Fibroblast of lung (primary cell): ENCODE results near the gene SLC5A1. TPM values are rescaled to one million over a fixed set of nuclear protein-coding genes. Genes with fewer than 3 reads are reported as not detected.

Experiments
- DNase-seq, 2 donors: peaks; one replicate each; pipeline versions ENCODE4 v3.0.0 to v3.0.0-alpha.2; 2010; ENCODE audit warnings: low read depth in 2 of 2
- H2AFZ ChIP-seq: 2 replicates; pipeline ENCODE4 v1.5.1; 2012; ENCODE audit warnings: low read length, control low read depth, inconsistent platforms
- H3K27ac ChIP-seq: 2 replicates; pipeline ENCODE4 v1.5.1; 2011; ENCODE audit warnings: low read length, control low read depth; ENCODE audit not compliant: insufficient read depth
- H3K27me3 ChIP-seq: 2 replicates; pipeline ENCODE4 v1.5.1; 2011; ENCODE audit warnings: mild to moderate bottlenecking, low read length; ENCODE audit not compliant: control insufficient read depth, insufficient read depth
- H3K36me3 ChIP-seq: 2 replicates; pipeline ENCODE4 v1.5.1; 2011; ENCODE audit warnings: low read length; ENCODE audit not compliant: control insufficient read depth, insufficient read depth
- H3K4me1 ChIP-seq: 2 replicates; pipeline ENCODE4 v1.5.1; 2011; ENCODE audit warnings: low read length; ENCODE audit not compliant: control insufficient read depth, insufficient read depth; ENCODE audit errors: extremely low read depth
- H3K4me2 ChIP-seq: 2 replicates; pipeline ENCODE4 v1.5.1; 2011; ENCODE audit warnings: low read length, control low read depth; ENCODE audit not compliant: insufficient read depth; ENCODE audit errors: extremely low read depth
- H3K4me3 ChIP-seq, 4 experiments: fragments of 200-600 bp in 1 of 4; sonication (generic) in 1 of 4; replicated peaks in 1 of 4; 2 replicates each; pipeline ENCODE4 v1.5.1; 2011 to 2016; ENCODE audit warnings: low read length in 4 of 4, low read depth in 3 of 4, mild to moderate bottlenecking in 3 of 4, control low read depth in 2 of 4, inconsistent platforms in 1 of 4, mixed read lengths in 1 of 4; ENCODE audit not compliant: insufficient read depth in 1 of 4; ENCODE audit errors: control extremely low read depth in 1 of 4
- H3K79me2 ChIP-seq: 2 replicates; pipeline ENCODE4 v1.5.1; 2012; ENCODE audit warnings: mild to moderate bottlenecking, low read length, inconsistent platforms; ENCODE audit not compliant: control insufficient read depth, insufficient read depth
- H3K9ac ChIP-seq: 2 replicates; pipeline ENCODE4 v1.5.1; 2011; ENCODE audit warnings: mild to moderate bottlenecking, low read length, control low read depth; ENCODE audit not compliant: insufficient read depth
- H3K9me3 ChIP-seq: 2 replicates; pipeline ENCODE4 v1.5.1; 2012; ENCODE audit warnings: low read depth, low read length; ENCODE audit not compliant: control insufficient read depth, insufficient read depth
- H4K20me1 ChIP-seq: 2 replicates; pipeline ENCODE4 v1.5.1; 2011; ENCODE audit warnings: low read length; ENCODE audit not compliant: control insufficient read depth, insufficient read depth; ENCODE audit errors: extremely low read depth
- EZH2 ChIP-seq: IDR thresholded peaks from 2 replicates; pipeline ENCODE4 v1.5.1; 2012; ENCODE audit warnings: low read length, control low read depth, mild to moderate bottlenecking; ENCODE audit errors: missing control alignments
- polyA minus RNA-seq: library from RNA; depleted of rRNA, polyadenylated mRNA; stranded (reverse); fragments of >200 nt; gene quantifications from 2 replicates; pipeline ENCODE4 v1.2.3, GENCODE V29; 2011; ENCODE audit warnings: low replicate concordance
- polyA plus RNA-seq, 2 donors: library from polyadenylated mRNA; depleted of rRNA in 1 of 2; stranded (reverse) in 1 of 2; unstranded in 1 of 2; fragments of >200 nt; gene quantifications; 2 replicates each; pipeline ENCODE4 v1.2.1, GENCODE V29; 2011 to 2012; ENCODE audit warnings: missing spikeins in 1 of 2
- total RNA-seq: library from RNA; depleted of rRNA; stranded (reverse); fragments of >200 nt; gene quantifications from 2 replicates; pipeline ENCODE4 v1.2.1, GENCODE V29; 2014
- TF ChIP-seq, protein P1 (sequence below), 2 donors: IDR thresholded peaks in 1 of 2; conservative IDR thresholded peaks in 1 of 2; 1 replicate in 1 of 2; 2 replicates in 1 of 2; pipeline ENCODE4 v1.5.1; 2011 to 2012; ENCODE audit warnings: low read length in 2 of 2, control low read depth in 1 of 2, inconsistent platforms in 1 of 2, low read depth in 1 of 2, mild to moderate bottlenecking in 1 of 2

The SLC5A1 gene
- total RNA-seq (not detected in 2 replicates), polyA plus RNA-seq (not detected in 2 replicates), polyA minus RNA-seq (not detected in 2 replicates)
- polyA plus RNA-seq (2012), result not detected in 2 replicates

- TF ChIP-seq EZH2, result no peak
- TF ChIP-seq, protein P1, sequence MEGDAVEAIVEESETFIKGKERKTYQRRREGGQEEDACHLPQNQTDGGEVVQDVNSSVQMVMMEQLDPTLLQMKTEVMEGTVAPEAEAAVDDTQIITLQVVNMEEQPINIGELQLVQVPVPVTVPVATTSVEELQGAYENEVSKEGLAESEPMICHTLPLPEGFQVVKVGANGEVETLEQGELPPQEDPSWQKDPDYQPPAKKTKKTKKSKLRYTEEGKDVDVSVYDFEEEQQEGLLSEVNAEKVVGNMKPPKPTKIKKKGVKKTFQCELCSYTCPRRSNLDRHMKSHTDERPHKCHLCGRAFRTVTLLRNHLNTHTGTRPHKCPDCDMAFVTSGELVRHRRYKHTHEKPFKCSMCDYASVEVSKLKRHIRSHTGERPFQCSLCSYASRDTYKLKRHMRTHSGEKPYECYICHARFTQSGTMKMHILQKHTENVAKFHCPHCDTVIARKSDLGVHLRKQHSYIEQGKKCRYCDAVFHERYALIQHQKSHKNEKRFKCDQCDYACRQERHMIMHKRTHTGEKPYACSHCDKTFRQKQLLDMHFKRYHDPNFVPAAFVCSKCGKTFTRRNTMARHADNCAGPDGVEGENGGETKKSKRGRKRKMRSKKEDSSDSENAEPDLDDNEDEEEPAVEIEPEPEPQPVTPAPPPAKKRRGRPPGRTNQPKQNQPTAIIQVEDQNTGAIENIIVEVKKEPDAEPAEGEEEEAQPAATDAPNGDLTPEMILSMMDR (conservative IDR thresholded peaks at IDR 0.05 in 1 of 2, IDR thresholded peaks at IDR 0.05 in 1 of 2; ENCODE audit: low read depth in 1 of 2, low read length in 2 of 2), result no peak
- Histone ChIP-seq H3K9ac (no peak within 1 kb of the TSS), H3K36me3 (no peaks in the 10 kb centered on the region), H3K27me3 (peaks cover 10% of the 10 kb centered on the region), H2AFZ (no peak within 1 kb of the TSS), H3K9me3 (no peaks in the 10 kb centered on the region), H3K27ac (no peak within 1 kb of the TSS), H3K4me3 (no peak within 1 kb of the TSS), H3K4me1 (no peaks in the 10 kb centered on the region), H4K20me1 (no peaks in the 10 kb centered on the region), H3K79me2 (no peaks in the 10 kb centered on the region), H3K4me2 (no peak within 1 kb of the TSS)
- no peak for DNase-seq
Measured at GRCh38 chr22:32042924-32043323, at the start of gene SLC5A1. TSS of gene SLC5A1 (plus strand) at chr22:32043261. CDS start at chr22:32043282, 21 bp downstream.

DNA sequence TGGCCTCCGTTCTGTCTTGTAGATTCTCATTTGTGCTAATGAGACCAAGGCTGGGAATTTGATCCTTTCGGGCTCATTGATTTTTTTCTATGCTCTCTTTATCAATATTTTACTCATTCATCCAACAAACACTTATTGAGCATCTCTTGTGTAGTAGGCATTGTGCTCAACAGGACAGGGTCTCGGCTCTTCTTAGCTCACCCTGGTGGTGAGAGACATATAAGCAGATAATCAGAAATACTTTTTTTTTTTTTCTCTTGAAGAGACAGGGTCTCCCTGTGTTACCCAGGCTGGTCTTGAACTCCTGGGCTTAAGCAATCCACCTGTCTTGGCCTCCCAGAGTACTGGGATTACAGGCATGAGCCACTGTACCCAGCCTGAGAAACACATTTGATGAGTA, 48.0 kb upstream of the SLC5A1 start:
- H3K27me3 ChIP-seq, result no peaks in the 10 kb centered on the region
- H2AFZ ChIP-seq, result no peak overlapping the region
- no peaks in the 10 kb centered on the region for H3K36me3 ChIP-seq
- no peaks in the 10 kb centered on the region for H3K79me2 ChIP-seq
- no peaks in the 10 kb centered on the region for H4K20me1 ChIP-seq
- H3K9me3 ChIP-seq, result no peaks in the 10 kb centered on the region
- no peak overlapping the region for H3K4me3 ChIP-seq
- no peak overlapping the region for H3K27ac ChIP-seq
- no peak overlapping the region for H3K9ac ChIP-seq
- no peak overlapping the region for H3K4me2 ChIP-seq
- no peaks in the 10 kb centered on the region for H3K4me1 ChIP-seq
- no peak for DNase-seq
- no peak for TF ChIP-seq EZH2
- TF ChIP-seq, protein P1 (conservative IDR thresholded peaks at IDR 0.05 in 1 of 2, IDR thresholded peaks at IDR 0.05 in 1 of 2; ENCODE audit: low read depth in 1 of 2, low read length in 2 of 2), result peak in 1 of 2 donors; percentile 24

- no peak overlapping the region for H3K9ac ChIP-seq
- TF ChIP-seq, protein P1 (conservative IDR thresholded peaks at IDR 0.05 in 1 of 2, IDR thresholded peaks at IDR 0.05 in 1 of 2; ENCODE audit: low read depth in 1 of 2, low read length in 2 of 2), result no peak
- no peak for TF ChIP-seq EZH2
- no peaks in the 10 kb centered on the region for H3K4me1 ChIP-seq
- no peak overlapping the region for H3K4me2 ChIP-seq
- no peak overlapping the region for H3K4me3 ChIP-seq
- no peaks in the 10 kb centered on the region for H3K79me2 ChIP-seq
- H2AFZ ChIP-seq, result no peak overlapping the region
- no peaks in the 10 kb centered on the region for H4K20me1 ChIP-seq
- H3K36me3 ChIP-seq, result no peaks in the 10 kb centered on the region
- H3K27me3 ChIP-seq, result no peaks in the 10 kb centered on the region
- no peaks in the 10 kb centered on the region for H3K9me3 ChIP-seq
- peak in 1 of 2 donors; percentile 32 for DNase-seq
- H3K27ac ChIP-seq, result no peak overlapping the region
Measured at GRCh38 chr22:31995807-31996206, 47.3 kb upstream of the SLC5A1 start.
